GM10266 (cell line): Measurements from ENCODE around the gene HOXD8.

Experiments used
- DNase-seq: peaks from one replicate; pipeline ENCODE4 v3.0.0; 2012; ENCODE audit errors: extremely low spot score
- TF ChIP-seq, protein P1 (sequence below): IDR thresholded peaks from 2 replicates; pipeline ENCODE4 v1.5.1; 2012; ENCODE audit warnings: mild to moderate bottlenecking, low read depth; ENCODE audit not compliant: control insufficient read depth, insufficient read depth; ENCODE audit errors: missing control alignments

The HOXD8 gene

DNA sequence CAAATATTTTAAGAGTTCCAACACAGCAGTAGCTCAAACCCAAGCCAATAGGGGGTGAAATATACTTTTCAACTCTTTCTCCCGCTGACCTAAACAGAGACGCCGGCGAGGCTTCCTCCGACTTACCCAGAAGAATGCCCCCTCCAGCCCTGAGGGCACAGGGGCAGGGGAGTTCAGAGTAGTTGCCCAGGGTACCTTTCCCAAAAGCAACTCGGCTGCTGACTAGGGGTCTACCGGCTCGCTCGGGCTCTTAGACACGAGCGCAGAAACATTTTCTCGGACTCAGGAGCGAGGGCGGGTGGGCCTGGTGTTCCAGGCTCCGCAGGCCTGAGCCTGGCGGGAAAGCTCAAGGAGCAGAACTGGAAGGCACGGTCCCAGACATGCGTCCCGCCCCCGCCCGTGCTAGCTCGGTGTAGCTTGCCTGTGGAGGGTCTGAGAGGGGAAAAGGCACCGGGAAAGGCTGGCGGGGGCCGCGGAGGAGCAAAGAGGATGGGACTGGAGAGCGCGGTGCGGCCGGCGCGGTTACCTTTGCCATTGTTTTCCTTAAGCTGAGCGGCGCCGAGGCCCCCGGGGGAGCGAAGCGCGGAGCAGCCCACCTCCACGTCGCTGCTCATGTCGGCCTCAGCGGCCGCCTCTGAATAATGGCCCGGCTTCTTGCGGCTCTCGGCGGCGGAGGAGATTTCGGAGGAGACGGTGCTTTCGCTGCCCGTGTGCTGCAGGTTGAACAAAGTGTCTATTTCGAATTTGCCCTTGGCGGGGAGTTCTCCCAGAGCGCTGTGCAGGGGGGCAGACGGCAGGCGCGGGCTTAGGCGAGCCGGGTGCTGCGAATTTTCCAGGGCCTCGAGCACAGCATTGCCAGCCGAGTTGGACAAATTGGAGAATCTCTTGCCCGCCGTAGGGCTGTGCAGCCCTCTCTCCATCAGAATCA is 46.4 kb upstream of the HOXD8 start:
- no peak for DNase-seq
- TF ChIP-seq, protein P1, sequence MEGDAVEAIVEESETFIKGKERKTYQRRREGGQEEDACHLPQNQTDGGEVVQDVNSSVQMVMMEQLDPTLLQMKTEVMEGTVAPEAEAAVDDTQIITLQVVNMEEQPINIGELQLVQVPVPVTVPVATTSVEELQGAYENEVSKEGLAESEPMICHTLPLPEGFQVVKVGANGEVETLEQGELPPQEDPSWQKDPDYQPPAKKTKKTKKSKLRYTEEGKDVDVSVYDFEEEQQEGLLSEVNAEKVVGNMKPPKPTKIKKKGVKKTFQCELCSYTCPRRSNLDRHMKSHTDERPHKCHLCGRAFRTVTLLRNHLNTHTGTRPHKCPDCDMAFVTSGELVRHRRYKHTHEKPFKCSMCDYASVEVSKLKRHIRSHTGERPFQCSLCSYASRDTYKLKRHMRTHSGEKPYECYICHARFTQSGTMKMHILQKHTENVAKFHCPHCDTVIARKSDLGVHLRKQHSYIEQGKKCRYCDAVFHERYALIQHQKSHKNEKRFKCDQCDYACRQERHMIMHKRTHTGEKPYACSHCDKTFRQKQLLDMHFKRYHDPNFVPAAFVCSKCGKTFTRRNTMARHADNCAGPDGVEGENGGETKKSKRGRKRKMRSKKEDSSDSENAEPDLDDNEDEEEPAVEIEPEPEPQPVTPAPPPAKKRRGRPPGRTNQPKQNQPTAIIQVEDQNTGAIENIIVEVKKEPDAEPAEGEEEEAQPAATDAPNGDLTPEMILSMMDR, result no peak

DNA sequence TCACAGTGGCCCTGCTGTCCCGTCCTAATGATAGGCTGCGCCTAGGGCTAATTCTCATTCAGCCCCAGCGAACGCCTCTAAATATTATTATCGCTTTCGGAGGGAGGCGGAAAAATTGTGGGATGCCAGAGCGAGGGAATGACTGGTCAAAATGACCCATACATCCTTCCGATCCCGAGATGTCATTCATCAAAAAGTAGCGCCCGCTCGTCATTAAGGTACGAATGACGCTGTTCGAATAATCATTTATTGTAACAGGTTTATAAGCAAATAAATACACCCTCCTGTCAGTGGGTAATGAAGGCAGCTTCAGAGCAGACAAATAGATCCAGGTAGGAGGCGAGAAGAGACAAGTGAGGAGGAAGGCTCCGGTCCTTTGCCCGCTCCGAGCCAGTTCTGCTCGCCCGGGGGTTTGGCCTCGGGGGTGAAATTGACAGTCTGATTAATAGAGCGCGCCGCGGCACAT is 45.7 kb upstream of the HOXD8 start, which contains the start of gene EVX2:
Gene EVX2, minus strand, starts transcription at position 167 of the 466 bp plus-strand sequence. CDS start 186 bp downstream, outside the sequence.
- TF ChIP-seq, protein P1, result no peak
- DNase-seq, result no peak

DNA sequence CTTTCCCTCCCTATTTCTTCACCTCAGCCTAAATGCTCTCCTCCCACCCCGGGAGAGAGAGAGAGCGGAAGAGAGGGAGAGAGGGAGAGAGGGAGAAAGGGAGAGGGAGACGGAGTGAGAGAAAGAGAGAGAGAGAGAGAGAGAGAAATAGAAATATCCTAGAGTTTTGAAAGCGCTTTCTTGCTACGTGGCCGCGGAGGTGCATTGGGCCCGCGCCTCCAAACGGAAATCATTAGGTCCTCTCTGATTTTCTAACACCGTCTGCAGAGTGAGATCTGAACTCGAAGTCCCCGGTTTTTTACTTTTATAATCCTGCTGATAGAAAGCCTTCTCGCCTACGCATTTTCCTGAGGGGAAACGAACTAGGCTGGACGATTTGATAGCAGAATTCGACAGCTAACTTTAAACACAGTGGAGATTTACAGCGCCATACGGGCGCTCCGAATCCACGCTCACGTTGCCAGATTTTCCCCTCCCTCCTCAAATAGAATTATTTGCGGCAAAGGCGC is 44.8 kb upstream of the HOXD8 start:
- TF ChIP-seq, protein P1, result no peak
- no peak for DNase-seq

DNA sequence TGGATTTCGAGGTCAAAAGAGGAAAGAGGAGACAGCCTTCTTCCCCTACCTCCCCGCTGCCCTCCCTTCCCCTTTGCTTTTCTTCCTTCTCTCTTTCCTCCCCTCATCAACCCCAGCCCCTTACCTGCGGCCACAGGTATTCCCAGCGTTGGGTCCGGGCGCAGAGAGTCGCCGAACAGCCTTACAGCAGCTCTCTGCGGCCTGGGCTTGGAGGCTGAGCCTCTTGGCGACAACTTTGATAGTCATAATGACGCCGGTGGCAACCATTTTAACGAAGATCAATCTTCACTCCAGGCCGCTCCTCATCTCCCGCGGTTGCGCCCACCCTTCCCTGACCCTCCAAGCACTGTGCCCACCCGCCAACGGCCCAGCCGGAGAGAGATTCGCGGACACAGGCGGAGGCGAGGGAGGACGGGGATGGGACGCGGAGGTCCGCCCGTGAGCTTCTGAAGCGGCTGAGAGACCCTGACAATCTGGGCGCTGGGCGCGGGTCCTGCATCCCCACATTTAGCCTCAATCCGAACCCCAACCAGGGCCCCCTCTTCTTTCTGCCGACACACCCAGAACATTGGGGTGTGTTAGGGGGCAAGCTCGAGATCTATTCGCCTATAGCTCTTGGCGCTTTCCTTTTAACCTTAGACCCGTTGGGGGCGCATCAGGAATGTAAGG is 44.3 kb upstream of the HOXD8 start:
- TF ChIP-seq, protein P1, result no peak
- DNase-seq, result no peak

DNA sequence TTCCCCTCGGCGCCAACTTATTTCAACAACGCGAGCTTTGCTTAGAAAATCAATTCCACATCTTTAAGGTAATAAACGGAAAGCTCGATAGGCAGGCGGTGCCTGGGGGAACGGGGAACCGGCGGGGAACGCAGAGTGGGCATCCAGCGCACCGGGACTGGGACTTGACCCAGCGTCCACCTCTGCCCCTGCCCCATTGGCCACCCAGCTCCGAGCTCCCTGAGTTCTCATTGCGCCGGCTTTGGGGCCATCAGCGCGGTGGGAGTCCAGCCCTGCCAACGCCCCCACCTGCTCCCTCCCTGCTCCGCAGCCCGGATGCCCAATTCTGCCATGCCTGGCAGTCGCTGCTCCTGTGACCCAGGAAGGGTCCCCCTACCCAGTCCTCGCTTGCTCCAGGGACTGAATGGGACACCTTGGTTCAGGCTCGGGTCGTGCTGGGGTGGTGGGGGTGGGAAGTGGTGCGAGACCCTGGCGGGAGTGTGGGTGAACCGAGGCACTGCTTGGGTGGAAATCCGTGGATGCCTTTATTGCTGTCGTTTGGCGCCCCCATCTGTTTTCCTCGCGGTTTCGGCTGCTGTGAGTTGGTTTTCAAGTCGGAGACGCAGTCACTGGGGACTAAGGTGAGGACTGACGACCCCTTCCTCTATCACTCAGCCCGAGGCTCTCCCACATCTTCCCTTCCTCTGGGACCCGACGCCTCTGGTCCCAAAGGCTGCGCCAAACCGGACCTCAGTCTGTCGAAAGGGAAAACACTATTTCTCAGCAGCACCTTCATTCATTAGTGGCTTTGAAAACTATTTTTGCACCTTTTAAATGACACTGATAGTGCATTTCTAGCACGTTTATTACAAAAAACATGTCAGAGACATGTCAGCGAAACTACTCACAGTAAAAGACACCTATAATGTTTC is 43.4 kb upstream of the HOXD8 start:
- TF ChIP-seq, protein P1, result peak; percentile 42
- DNase-seq, result peak; percentile 50

DNA sequence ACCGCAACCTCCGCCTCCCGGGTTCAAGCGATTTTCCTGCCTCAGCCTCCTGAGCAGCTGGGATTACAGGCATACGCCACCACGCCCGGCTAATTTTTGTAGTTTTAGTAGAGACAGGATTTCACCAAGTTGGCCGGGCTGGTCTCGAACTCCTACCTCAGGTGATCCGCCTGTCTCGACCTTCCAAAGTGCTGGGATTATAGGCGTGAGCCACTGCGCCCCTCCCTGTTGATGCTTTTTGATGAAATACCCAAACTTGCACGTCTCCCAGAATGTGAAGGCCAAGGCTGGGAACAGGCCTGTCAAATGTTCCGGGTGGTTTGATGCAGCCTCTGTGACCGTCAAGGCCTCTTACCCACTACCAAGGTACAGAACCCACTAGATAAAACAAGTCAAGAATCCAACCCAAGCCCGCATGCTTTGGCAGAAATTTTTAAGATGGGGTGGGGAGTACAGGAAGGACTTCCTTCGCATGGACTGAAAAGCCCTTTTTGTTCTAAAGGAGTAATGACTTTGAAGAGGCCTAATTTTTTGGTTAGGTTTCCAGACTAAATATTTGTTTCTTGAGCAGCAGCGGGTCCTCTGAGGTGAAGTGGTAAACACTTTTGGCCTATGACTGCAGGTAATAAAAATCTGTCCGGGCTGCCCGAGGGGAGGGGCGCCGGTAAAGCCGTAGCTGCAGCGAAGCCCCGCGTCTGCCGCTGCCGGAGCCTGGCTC is 42.0 kb upstream of the HOXD8 start:
- no peak for DNase-seq

More for the DNA sequence above, 42.0 kb upstream of the HOXD8 start:
- TF ChIP-seq, protein P1, result no peak
